Measurements from ENCODE around the gene RIMS3. TPM values are rescaled to one million over a fixed set of nuclear protein-coding genes. Genes with fewer than 3 reads are reported as not detected.

RIMS3 gene
- total RNA-seq, result 5.5 and 6.2 TPM in 2 replicates

DNA sequence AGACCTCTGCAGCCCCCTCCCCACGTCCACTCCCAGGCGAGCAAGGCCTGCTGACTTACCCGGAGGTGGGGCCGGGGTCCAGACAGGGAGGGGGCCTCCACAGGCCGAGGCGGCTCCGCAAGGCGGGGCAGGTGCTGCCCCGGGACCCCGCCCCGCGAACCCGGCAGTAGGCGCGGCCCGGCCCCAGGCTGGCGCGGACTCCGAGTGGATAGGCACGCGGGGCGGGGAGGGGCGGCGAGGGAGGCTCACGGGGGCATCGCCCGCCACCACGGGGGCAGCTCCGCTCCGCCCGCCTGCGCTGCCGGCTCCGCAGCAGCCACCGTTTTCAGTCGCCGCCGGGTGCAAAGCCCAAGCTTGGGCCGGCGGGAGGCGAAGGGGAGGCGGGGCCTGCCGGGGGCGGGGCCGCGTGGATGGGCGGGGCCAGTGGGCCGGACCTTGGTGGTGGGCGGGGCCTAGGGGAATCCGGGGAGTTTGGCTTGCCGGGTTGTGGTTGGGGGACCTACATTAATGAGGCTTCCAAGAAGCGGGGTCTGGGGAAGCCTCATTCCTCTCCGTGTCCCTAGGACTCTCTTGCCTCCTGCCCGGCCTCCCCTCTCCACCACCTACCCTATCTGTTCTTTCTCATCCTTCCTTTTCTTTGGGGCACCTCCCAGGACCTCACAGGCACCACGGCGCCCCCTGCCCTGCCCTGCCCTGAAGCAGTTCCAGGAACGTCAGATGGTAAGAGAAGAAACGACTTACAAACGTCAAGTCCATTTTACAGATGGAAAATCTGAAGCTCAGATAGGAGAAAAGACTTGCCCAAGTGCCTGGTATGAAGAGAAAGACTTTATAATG, at the start of gene RIMS3:
Gene RIMS3 (minus strand): TSS at position 348 of the 837 bp plus-strand sequence. CDS start 23,757 bp downstream, outside the sequence.
- no peaks in the 10 kb centered on the region for H3K9me3 Mint-ChIP-seq
- H3K4me1 Mint-ChIP-seq, result peaks cover 41% of the 10 kb centered on the region
- H3K27ac Mint-ChIP-seq, result peak within 1 kb of the TSS; percentile 87
- H3K27me3 Mint-ChIP-seq, result no peaks in the 10 kb centered on the region
- intact Hi-C loops (cut with micrococcal nuclease), result loop anchor here (1.0 to 5.0 kb wide), 3 partner anchors 134 to 503 kb away; partner anchors contain the start of genes CITED4, RLF and ZNF684
- DNase-seq, result peak; percentile 96
- peak within 1 kb of the TSS; percentile 93 for H3K4me3 Mint-ChIP-seq
- POLR2A ChIA-PET, result interaction anchor here (2.0 to 4.7 kb wide), 2 partner anchors 24 to 26 kb away, joined by 6 to 27 read pairs; partner anchors contain the start of gene NFYC
- CTCF ChIA-PET, result interaction anchor here (1.1 to 1.6 kb wide), 2 partner anchors 26 to 35 kb away, joined by 3 read pairs; partner anchors contain the start of gene NFYC
- peak; percentile 86 for ATAC-seq (ENCODE audit: low read depth)
- TF ChIP-seq, protein P1, sequence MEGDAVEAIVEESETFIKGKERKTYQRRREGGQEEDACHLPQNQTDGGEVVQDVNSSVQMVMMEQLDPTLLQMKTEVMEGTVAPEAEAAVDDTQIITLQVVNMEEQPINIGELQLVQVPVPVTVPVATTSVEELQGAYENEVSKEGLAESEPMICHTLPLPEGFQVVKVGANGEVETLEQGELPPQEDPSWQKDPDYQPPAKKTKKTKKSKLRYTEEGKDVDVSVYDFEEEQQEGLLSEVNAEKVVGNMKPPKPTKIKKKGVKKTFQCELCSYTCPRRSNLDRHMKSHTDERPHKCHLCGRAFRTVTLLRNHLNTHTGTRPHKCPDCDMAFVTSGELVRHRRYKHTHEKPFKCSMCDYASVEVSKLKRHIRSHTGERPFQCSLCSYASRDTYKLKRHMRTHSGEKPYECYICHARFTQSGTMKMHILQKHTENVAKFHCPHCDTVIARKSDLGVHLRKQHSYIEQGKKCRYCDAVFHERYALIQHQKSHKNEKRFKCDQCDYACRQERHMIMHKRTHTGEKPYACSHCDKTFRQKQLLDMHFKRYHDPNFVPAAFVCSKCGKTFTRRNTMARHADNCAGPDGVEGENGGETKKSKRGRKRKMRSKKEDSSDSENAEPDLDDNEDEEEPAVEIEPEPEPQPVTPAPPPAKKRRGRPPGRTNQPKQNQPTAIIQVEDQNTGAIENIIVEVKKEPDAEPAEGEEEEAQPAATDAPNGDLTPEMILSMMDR (IDR thresholded peaks at IDR 0.05), result no peak
- no peaks in the 10 kb centered on the region for H3K36me3 Mint-ChIP-seq (ENCODE audit: low read depth)

DNA sequence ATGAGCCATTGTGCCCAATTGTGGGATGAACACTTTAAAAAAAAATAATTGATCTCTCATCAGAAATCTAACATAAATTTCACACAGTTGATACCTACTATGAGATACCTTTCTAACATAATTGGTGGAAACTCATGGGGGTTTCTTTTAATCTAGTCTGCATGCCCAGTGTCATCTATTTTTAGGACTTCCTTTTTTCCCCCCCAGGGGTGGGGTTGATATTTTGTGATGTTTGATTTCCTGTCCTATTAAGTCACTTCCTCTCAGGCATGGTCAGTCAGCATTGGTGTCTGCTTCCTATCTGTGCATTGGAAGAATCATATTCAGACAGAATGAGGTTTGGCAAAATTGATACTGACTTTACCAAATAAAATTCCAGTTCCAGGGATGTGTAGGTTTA, 47.5 kb upstream of the RIMS3 start:
- H3K36me3 Mint-ChIP-seq (ENCODE audit: low read depth), result peaks cover 13% of the 10 kb centered on the region
- intact Hi-C loops (cut with micrococcal nuclease), result loop anchor here (1.0 to 2.0 kb wide), 2 partner anchors 21 to 44 kb away; no protein-coding TSS in a partner anchor
- ChIA-PET CTCF (no interaction called here), POLR2A (interaction anchor here (0.6 to 20.2 kb wide), 4 partner anchors 21 to 457 kb away, joined by 3 to 306 read pairs (median 8); partner anchors contain the start of genes EXO5 and NFYC)
- H3K4me1 Mint-ChIP-seq, result peaks cover 82% of the 10 kb centered on the region
- DNase-seq (no peak), ATAC-seq (ENCODE audit: low read depth) (peak; percentile 54)
- no peaks in the 10 kb centered on the region for H3K9me3 Mint-ChIP-seq
- TF ChIP-seq, protein P1 (IDR thresholded peaks at IDR 0.05), result no peak
- peak overlapping the region; percentile 72 for H3K4me3 Mint-ChIP-seq
- H3K27ac Mint-ChIP-seq, result peak overlapping the region; percentile 91
- H3K27me3 Mint-ChIP-seq, result no peaks in the 10 kb centered on the region

DNA sequence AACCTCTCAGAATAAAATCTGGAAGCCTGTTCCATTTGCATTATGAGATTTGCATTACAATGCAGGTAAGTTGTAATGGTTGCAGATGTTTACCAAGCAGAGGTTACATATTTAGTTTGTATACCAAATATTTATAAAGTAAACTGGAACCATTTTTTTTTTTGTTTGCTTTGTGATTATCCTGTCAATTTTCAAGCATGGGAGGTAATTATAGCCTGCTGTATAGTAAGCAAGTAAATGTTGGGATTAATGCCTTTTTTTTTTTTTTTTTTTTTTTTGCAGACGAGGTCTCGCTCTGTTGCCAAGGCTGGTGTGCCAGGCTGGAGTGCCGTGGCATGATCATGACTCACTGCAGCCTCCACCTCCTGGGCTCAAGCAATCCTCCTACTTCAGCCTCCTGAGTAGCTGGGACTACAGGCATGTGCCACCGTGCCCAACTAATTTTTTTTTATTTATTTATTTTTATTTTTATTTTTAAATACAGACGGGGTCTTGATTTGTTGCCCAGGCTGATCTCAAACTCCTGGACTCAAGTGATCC, 47.0 kb upstream of the RIMS3 start:
- intact Hi-C loops (cut with micrococcal nuclease), result loop anchor here (2.0 kb wide), 1 partner anchor 44 kb away; no protein-coding TSS in a partner anchor
- Mint-ChIP-seq H3K27me3 (no peaks in the 10 kb centered on the region), H3K27ac (peak overlapping the region; percentile 95), H3K4me3 (peak overlapping the region; percentile 72), H3K9me3 (no peaks in the 10 kb centered on the region), H3K36me3 (ENCODE audit: low read depth) (peaks cover 13% of the 10 kb centered on the region), H3K4me1 (peaks cover 80% of the 10 kb centered on the region)
- POLR2A ChIA-PET, result interaction anchor here (0.6 to 20.2 kb wide), 3 partner anchors 20 to 457 kb away, joined by 4 to 306 read pairs (median 12); partner anchors contain the start of genes EXO5 and NFYC
- CTCF ChIA-PET, result no interaction called here
- ATAC-seq (ENCODE audit: low read depth), result no peak
- no peak for DNase-seq
- TF ChIP-seq, protein P1 (IDR thresholded peaks at IDR 0.05), result no peak

DNA sequence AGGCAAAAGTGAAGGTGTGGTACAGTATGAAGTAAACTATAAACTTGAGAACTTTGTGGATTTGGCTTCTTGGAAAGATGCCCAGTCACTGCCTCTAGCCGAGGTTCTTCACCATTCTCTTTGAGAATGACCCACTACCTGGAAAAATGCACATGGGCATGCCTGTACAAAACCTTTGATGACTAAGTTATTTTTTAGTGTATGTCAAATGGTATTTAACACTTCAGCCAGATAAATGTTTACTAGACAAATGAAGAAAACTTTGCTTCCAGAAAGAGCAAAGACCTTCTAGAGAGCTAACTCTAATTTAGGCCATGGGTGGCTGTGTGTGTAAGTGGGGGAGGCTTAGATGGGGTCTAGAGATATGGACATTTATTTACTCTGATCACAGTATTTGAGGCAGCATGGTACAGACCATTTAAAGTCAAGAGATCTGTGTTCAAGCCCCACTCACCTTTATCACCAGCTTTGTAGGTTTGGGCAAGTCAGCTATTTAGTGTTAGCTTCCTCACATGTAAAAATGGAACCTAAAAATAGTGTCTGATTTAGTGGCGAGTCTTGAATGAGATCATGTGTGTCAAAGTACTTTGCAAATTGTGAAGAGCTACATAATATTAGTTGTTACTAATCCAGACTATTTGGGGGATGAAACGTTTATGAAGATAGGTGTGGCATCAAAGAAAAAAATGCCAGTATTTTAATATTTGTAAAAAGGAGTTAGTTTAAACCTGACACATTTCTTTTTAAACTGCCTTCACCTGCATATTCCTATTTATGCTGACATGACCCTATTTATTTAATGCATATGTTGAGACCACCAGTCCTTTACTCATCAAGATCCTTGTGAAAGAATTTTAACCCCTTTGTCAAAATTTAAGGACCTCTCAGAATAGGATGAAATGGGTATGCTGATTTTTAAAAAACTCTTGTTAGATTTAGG, 46.3 kb upstream of the RIMS3 start:
- H3K4me1 Mint-ChIP-seq, result peaks cover 75% of the 10 kb centered on the region

More for the DNA sequence above, 46.3 kb upstream of the RIMS3 start:
- ATAC-seq (ENCODE audit: low read depth) (no peak), DNase-seq (no peak)
- ChIA-PET CTCF (interaction anchor here (0.8 kb wide), 1 partner anchor 20 kb away, joined by 4 read pairs; the partner anchor contains the start of gene NFYC), POLR2A (interaction anchor here (0.6 to 20.2 kb wide), 3 partner anchors 9 to 23 kb away, joined by 3 to 306 read pairs (median 3); partner anchors contain the start of gene NFYC)
- peak overlapping the region; percentile 95 for H3K27ac Mint-ChIP-seq
- peaks cover 13% of the 10 kb centered on the region for H3K36me3 Mint-ChIP-seq (ENCODE audit: low read depth)
- TF ChIP-seq, protein P1 (IDR thresholded peaks at IDR 0.05), result no peak
- H3K9me3 Mint-ChIP-seq, result no peaks in the 10 kb centered on the region
- H3K27me3 Mint-ChIP-seq, result no peaks in the 10 kb centered on the region
- intact Hi-C loops (cut with micrococcal nuclease), result loop anchor here (2.0 kb wide), 1 partner anchor 43 kb away; no protein-coding TSS in a partner anchor
- H3K4me3 Mint-ChIP-seq, result peak overlapping the region; percentile 66

Measured in activated B cell treated with CpG ODN at 0.5 μM for 24 hours (primary cell).